Measurements from ENCODE around the gene LIMK2.

DNA sequence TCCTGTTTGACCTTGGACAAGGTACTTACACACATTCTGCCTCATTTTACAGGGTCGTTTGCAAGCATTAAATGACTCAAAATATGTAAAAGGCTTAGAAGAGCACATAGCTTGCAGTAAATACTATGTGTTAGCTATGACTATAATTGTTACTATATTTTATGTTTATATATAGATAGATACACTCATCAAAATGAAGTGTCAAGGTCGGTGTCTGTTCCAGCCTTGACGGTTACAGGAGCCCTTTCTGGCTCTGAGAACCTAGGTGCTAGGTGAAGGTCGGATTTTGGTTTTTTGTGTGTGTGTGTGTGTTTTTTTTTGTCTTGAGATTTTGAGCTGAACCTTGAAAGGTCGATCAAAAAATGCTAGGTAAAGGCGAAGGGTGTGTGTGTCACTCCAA is 24.5 kb upstream of the LIMK2 start:
- TF ChIP-seq, protein P1, sequence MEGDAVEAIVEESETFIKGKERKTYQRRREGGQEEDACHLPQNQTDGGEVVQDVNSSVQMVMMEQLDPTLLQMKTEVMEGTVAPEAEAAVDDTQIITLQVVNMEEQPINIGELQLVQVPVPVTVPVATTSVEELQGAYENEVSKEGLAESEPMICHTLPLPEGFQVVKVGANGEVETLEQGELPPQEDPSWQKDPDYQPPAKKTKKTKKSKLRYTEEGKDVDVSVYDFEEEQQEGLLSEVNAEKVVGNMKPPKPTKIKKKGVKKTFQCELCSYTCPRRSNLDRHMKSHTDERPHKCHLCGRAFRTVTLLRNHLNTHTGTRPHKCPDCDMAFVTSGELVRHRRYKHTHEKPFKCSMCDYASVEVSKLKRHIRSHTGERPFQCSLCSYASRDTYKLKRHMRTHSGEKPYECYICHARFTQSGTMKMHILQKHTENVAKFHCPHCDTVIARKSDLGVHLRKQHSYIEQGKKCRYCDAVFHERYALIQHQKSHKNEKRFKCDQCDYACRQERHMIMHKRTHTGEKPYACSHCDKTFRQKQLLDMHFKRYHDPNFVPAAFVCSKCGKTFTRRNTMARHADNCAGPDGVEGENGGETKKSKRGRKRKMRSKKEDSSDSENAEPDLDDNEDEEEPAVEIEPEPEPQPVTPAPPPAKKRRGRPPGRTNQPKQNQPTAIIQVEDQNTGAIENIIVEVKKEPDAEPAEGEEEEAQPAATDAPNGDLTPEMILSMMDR (conservative IDR thresholded peaks at IDR 0.05) = no peak
- no peak for TF ChIP-seq ZFX (IDR thresholded peaks at IDR 0.05)

Data from C4-2B (cell line).